IMR-90 (cell line): ENCODE results near the gene KDM2A. TPM values are rescaled to one million over a fixed set of nuclear protein-coding genes. Genes with fewer than 3 reads are reported as not detected.

Experiments
- ATAC-seq: fragments of 200-7000 bp; cut with Tn5 transposase; 2 replicates; pipeline ENCODE4 v1.9.1; 2020; ENCODE audit warnings: low read depth, mild to moderate bottlenecking, moderate library complexity
- BruUV-seq: library from RNA; stranded (reverse); fragments of 400-500 nt; replicated peaks from 2 replicates; lab custom pipeline; 2021; lab: Mats Ljungman, UMichigan
- CTCF ChIA-PET: fragments of 300-600 bp; formaldehyde crosslinking; extraction: SDS; loops from one replicate; lab custom pipeline; 2021; ENCODE audit warnings: antibody characterized with exemption; lab: Yijun Ruan, JAX
- POLR2A ChIA-PET: fragments of 300-600 bp; sonication (Branson Sonifier 250); formaldehyde crosslinking; loops from one replicate; lab custom pipeline; 2022; ENCODE audit warnings: antibody characterized with exemption; ENCODE audit not compliant: unreplicated experiment; lab: Charles Lee
- DNase-seq: peaks from one replicate; pipeline ENCODE4 v3.0.0; 2013
- H2AFZ ChIP-seq: replicated peaks from 2 replicates; pipeline ENCODE3; 2013; ENCODE audit warnings: low read length, mild to moderate bottlenecking; ENCODE audit not compliant: poor library complexity
- H2AK5ac ChIP-seq: 2 replicates; pipeline ENCODE4 v1.6.1; 2013; ENCODE audit warnings: low read depth, low read length, inconsistent platforms
- H2AK9ac ChIP-seq: replicated peaks from 2 replicates; pipeline ENCODE3; 2013; ENCODE audit warnings: mild to moderate bottlenecking, low read depth, low read length, moderate library complexity; ENCODE audit not compliant: poor library complexity
- H2BK120ac ChIP-seq: 2 replicates; pipeline ENCODE4 v1.6.1; 2013; ENCODE audit warnings: low read depth, low read length, inconsistent platforms
- H2BK15ac ChIP-seq: 3 replicates; pipeline ENCODE4 v1.6.1; 2013; ENCODE audit warnings: low read depth, low read length, inconsistent platforms
- H2BK20ac ChIP-seq: 2 replicates; pipeline ENCODE4 v1.6.1; 2013; ENCODE audit warnings: low read depth, mild to moderate bottlenecking, inconsistent platforms, low read length, moderate library complexity
- H2BK5ac ChIP-seq: 2 replicates; pipeline ENCODE4 v1.6.1; 2013; ENCODE audit warnings: mild to moderate bottlenecking, low read depth, low read length, inconsistent platforms; ENCODE audit not compliant: poor library complexity, severe bottlenecking
- H3K14ac ChIP-seq: replicated peaks from 2 replicates; pipeline ENCODE4 v1.6.1; 2013; ENCODE audit warnings: low read depth, low read length, inconsistent platforms
- H3K18ac ChIP-seq: 2 replicates; pipeline ENCODE4 v1.6.1; 2013; ENCODE audit warnings: low read depth, low read length, control low read depth
- H3K23ac ChIP-seq: 2 replicates; pipeline ENCODE4 v1.6.1; 2013; ENCODE audit warnings: low read depth, low read length, inconsistent platforms
- H3K27ac ChIP-seq: 2 replicates; pipeline ENCODE4 v1.5.1; 2013; ENCODE audit warnings: mild to moderate bottlenecking, control low read depth, low read length; ENCODE audit not compliant: insufficient read depth
- H3K27me3 ChIP-seq: 2 replicates; pipeline ENCODE4 v1.6.1; 2013; ENCODE audit warnings: low read length; ENCODE audit not compliant: control insufficient read depth, insufficient read depth
- H3K36me3 ChIP-seq: 2 replicates; pipeline ENCODE4 v1.6.1; 2013; ENCODE audit warnings: low read length, mixed read lengths; ENCODE audit not compliant: control insufficient read depth, insufficient read depth
- H3K4ac ChIP-seq: 2 replicates; pipeline ENCODE4 v1.6.1; 2013; ENCODE audit warnings: low read depth, low read length, inconsistent platforms
- H3K4me1 ChIP-seq: 2 replicates; pipeline ENCODE4 v1.6.1; 2013; ENCODE audit warnings: low read length, mixed read lengths; ENCODE audit not compliant: control insufficient read depth, insufficient read depth
- H3K4me2 ChIP-seq: 2 replicates; pipeline ENCODE4 v1.6.1; 2013; ENCODE audit warnings: low read depth, mild to moderate bottlenecking, control low read depth, low read length, moderate library complexity
- H3K4me3 ChIP-seq: 2 replicates; pipeline ENCODE4 v1.5.1; 2013; ENCODE audit warnings: low read depth, mild to moderate bottlenecking, control low read depth, low read length, moderate library complexity; ENCODE audit not compliant: insufficient read depth
- H3K56ac ChIP-seq: 2 replicates; pipeline ENCODE4 v1.6.1; 2013; ENCODE audit warnings: low read length, inconsistent platforms; ENCODE audit not compliant: insufficient read depth; ENCODE audit errors: extremely low read depth
- H3K79me1 ChIP-seq, 2 experiments: 2 replicates each; pipeline ENCODE4 v1.6.1; 2013; ENCODE audit warnings: low read length in 2 of 2, inconsistent platforms in 1 of 2, low read depth in 1 of 2
- H3K9ac ChIP-seq: 2 replicates; pipeline ENCODE4 v1.6.1; 2013; ENCODE audit warnings: low read depth, low read length, control low read depth
- H3K9me1 ChIP-seq: 2 replicates; pipeline ENCODE4 v1.6.1; 2013; ENCODE audit warnings: low read length, inconsistent platforms; ENCODE audit not compliant: insufficient read depth
- H3K9me3 ChIP-seq: 2 replicates; pipeline ENCODE4 v1.6.1; 2013; ENCODE audit warnings: low read length; ENCODE audit not compliant: control insufficient read depth, insufficient read depth
- H4K20me1 ChIP-seq: 2 replicates; pipeline ENCODE4 v1.6.1; 2013; ENCODE audit warnings: low read length, inconsistent platforms; ENCODE audit not compliant: insufficient read depth
- H4K5ac ChIP-seq: 2 replicates; pipeline ENCODE4 v1.6.1; 2013; ENCODE audit warnings: mild to moderate bottlenecking, low read depth, low read length, control low read depth
- H4K8ac ChIP-seq, 2 experiments: 2 replicates each; pipeline ENCODE4 v1.6.1; 2013; ENCODE audit warnings: low read depth in 2 of 2, low read length in 2 of 2, control low read depth in 1 of 2, inconsistent platforms in 1 of 2
- H4K91ac ChIP-seq: 2 replicates; pipeline ENCODE4 v1.6.1; 2013; ENCODE audit warnings: low read depth, low read length, inconsistent platforms; ENCODE audit not compliant: insufficient read depth
- CEBPB ChIP-seq: IDR thresholded peaks from 2 replicates; pipeline ENCODE4 v1.6.1; 2012; ENCODE audit warnings: low read depth, low read length, improper control_type of control experiment
- CHD1 ChIP-seq: IDR thresholded peaks from 2 replicates; pipeline ENCODE4 v1.6.1; 2012; ENCODE audit warnings: low read depth, low read length, improper control_type of control experiment
- FOS ChIP-seq: fragments of 150-350 bp; IDR thresholded peaks from 2 replicates; pipeline ENCODE4 v1.6.1; 2016; ENCODE audit warnings: low read depth, low read length
- MAZ ChIP-seq: IDR thresholded peaks from 2 replicates; pipeline ENCODE4 v1.6.1; 2012; ENCODE audit warnings: low read depth, mild to moderate bottlenecking, low read length, improper control_type of control experiment, moderate library complexity, borderline replicate concordance
- MXI1 ChIP-seq: IDR thresholded peaks from 2 replicates; pipeline ENCODE4 v1.6.1; 2012; ENCODE audit warnings: low read depth, mild to moderate bottlenecking, low read length, moderate library complexity, borderline replicate concordance
- POLR2A ChIP-seq: IDR thresholded peaks from 2 replicates; pipeline ENCODE4 v1.6.1; 2012; ENCODE audit warnings: mild to moderate bottlenecking, low read depth, low read length
- RAD21 ChIP-seq: IDR thresholded peaks from 2 replicates; pipeline ENCODE4 v1.6.1; 2012; ENCODE audit warnings: low read length, improper control_type of control experiment
- RFX5 ChIP-seq: IDR thresholded peaks from 2 replicates; pipeline ENCODE4 v1.8.0; 2012; ENCODE audit warnings: low read depth, mild to moderate bottlenecking, low read length, moderate library complexity
- SMC3 ChIP-seq: fragments of 150-350 bp; IDR thresholded peaks from 2 replicates; pipeline ENCODE4 v1.6.1; 2016; ENCODE audit warnings: low read depth, mild to moderate bottlenecking, antibody characterized with exemption, low read length, moderate library complexity
- WGBS, 2 experiments: methylation state at CpG; one replicate each; pipeline versions ENCODE4 v1.1.5 to v1.1.7; 2013; ENCODE audit warnings: missing lambda C conversion rate in 2 of 2; ENCODE audit not compliant: insufficient read length in 1 of 2; ENCODE audit errors: extremely low coverage in 2 of 2; 5-methylcytosine and 5-hydroxymethylcytosine counted together
- dilution Hi-C: fragments of 300-500 bp; cut with HindIII; formaldehyde crosslinking; loops from one replicate; pipeline ENCODE4 v1.14.3; 2018; ENCODE audit warnings: low sequenced_read_pairs; ENCODE audit not compliant: unreplicated experiment
- in situ Hi-C: fragments of 300-500 bp; cut with MboI; formaldehyde crosslinking; loops from 3 replicates; pipeline ENCODE4 v1.14.3; 2019; ENCODE audit warnings: low sequenced_read_pairs, inconsistent platforms, mixed read lengths
- intact Hi-C: fragments of 100-400 bp; cut with micrococcal nuclease; formaldehyde crosslinking; loops from 2 replicates; pipeline ENCODE4 v1.10.0; 2022
- polyA plus RNA-seq, 3 experiments: library from polyadenylated mRNA; depleted of rRNA; stranded (reverse); fragments of >200 nt; gene quantifications; 2 replicates each; pipeline ENCODE4 v1.2.3, GENCODE V29; 2012; ENCODE audit warnings: low replicate concordance in 1 of 3
- total RNA-seq: library from RNA; depleted of rRNA; stranded (reverse); fragments of >200 nt; gene quantifications from 2 replicates; pipeline ENCODE4 v1.2.3, GENCODE V29; 2012
- TF ChIP-seq, protein P1 (sequence below): fragments of 150-350 bp; IDR thresholded peaks from 2 replicates; pipeline ENCODE4 v1.6.1; 2016; ENCODE audit warnings: low read depth, mild to moderate bottlenecking, low read length, moderate library complexity, borderline replicate concordance
- TF ChIP-seq, protein P2 (sequence below): conservative IDR thresholded peaks from 2 replicates; pipeline ENCODE4 v1.5.1; 2012; ENCODE audit warnings: mild to moderate bottlenecking, low read depth, low read length, improper control_type of control experiment

Gene KDM2A
- total and polyA plus RNA-seq, 2 of the 4 experiments (the other 2 are of a cell fraction), result 26.7 to 42.6 TPM

DNA sequence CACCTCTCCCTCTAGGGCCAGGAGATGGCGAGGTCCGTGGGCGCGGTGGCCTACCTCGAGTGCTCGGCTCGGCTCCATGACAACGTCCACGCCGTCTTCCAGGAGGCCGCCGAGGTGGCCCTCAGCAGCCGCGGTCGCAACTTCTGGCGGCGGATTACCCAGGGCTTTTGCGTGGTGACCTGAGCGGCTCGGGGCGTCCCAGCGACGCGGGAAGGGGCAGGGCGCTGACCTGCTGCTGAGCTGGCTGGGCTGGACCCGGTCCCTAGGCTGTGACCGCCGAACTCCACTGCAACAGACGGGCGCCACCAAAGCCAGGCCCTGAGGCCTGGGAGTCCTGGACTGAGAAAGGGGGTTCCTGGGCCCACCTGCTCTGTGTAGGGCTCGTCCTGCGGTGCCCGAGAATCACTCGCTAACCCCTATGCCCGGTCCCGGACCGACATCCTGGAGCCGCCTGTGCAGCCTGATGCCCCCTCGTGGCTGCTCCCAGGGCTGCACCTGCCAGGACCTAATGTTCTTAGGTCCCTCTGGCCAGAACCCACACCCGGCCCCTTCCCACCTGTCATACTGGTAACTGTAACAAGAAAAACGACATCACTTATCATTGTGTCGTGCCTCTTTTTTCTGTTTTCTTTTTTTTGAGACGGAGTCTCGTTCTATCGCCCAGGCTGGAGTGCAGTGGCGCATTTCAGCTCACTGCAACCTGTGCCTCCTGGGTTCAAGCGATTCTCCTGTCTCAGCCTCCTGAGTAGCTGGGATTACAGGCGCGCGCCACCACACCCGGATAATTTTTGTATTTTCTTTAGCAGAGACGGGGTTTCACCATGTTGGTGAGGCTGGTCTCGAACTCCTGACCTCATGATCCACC, 47.4 kb upstream of the KDM2A start:
- CTCF ChIA-PET, result no interaction called here
- Histone ChIP-seq H3K56ac (no peak overlapping the region), H3K79me1 (no peaks in the 10 kb centered on the region), H3K9me1 (no peaks in the 10 kb centered on the region), H3K9ac (no peak overlapping the region), H2AK5ac (no peak overlapping the region), H2BK15ac (no peak overlapping the region; the same call in 2 of the 3 replicates), H2BK20ac (no peak overlapping the region), H3K23ac (no peak overlapping the region), H4K20me1 (no peaks in the 10 kb centered on the region), H2AK9ac (peak overlapping the region; percentile 72), H2BK5ac (no peak overlapping the region), H3K14ac (no peak overlapping the region), H2AFZ (peak overlapping the region; percentile 82), H3K27ac (no peak overlapping the region), H3K4me3 (no peak overlapping the region), H3K4me1 (no peaks in the 10 kb centered on the region), H3K9me3 (no peaks in the 10 kb centered on the region), H4K91ac (no peak overlapping the region), H3K4me2 (no peak overlapping the region), H3K36me3 (no peaks in the 10 kb centered on the region), H2BK120ac (no peak overlapping the region), H3K27me3 (no peaks in the 10 kb centered on the region), H4K8ac (no peak overlapping the region), H4K5ac (no peak overlapping the region), H3K18ac (no peak overlapping the region), H3K4ac (no peak overlapping the region)
- DNase-seq (peak; percentile 55), ATAC-seq (peak; percentile 98)
- POLR2A ChIA-PET, result no interaction called here
- intact Hi-C loops (loop anchor here (1.0 kb wide), 1 partner anchor 215 kb away; no protein-coding TSS in a partner anchor), dilution Hi-C loops (no loop called here), in situ Hi-C loops (no loop called here)
- TF ChIP-seq, protein P1, sequence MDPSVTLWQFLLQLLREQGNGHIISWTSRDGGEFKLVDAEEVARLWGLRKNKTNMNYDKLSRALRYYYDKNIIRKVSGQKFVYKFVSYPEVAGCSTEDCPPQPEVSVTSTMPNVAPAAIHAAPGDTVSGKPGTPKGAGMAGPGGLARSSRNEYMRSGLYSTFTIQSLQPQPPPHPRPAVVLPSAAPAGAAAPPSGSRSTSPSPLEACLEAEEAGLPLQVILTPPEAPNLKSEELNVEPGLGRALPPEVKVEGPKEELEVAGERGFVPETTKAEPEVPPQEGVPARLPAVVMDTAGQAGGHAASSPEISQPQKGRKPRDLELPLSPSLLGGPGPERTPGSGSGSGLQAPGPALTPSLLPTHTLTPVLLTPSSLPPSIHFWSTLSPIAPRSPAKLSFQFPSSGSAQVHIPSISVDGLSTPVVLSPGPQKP, result no peak
- TF ChIP-seq CEBPB (no peak), MXI1 (no peak), RAD21 (peak; percentile 75), MAZ (0 out of 2 replicates have a peak, but pooled peaks have one; percentile 41), CHD1 (no peak), RFX5 (no peak), POLR2A (no peak), SMC3 (peak; percentile 87), FOS (no peak)
- TF ChIP-seq, protein P2, sequence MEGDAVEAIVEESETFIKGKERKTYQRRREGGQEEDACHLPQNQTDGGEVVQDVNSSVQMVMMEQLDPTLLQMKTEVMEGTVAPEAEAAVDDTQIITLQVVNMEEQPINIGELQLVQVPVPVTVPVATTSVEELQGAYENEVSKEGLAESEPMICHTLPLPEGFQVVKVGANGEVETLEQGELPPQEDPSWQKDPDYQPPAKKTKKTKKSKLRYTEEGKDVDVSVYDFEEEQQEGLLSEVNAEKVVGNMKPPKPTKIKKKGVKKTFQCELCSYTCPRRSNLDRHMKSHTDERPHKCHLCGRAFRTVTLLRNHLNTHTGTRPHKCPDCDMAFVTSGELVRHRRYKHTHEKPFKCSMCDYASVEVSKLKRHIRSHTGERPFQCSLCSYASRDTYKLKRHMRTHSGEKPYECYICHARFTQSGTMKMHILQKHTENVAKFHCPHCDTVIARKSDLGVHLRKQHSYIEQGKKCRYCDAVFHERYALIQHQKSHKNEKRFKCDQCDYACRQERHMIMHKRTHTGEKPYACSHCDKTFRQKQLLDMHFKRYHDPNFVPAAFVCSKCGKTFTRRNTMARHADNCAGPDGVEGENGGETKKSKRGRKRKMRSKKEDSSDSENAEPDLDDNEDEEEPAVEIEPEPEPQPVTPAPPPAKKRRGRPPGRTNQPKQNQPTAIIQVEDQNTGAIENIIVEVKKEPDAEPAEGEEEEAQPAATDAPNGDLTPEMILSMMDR, result peak; percentile 80
- no TSS peak for BruUV-seq
- WGBS, 2 experiments, result 51% methylated on average over 34 of the region's 53 CpGs; no CpG with 5 or more reads in 1 of the 2 experiments
